Measurements from ENCODE around the gene EDC4.

The EDC4 gene

DNA sequence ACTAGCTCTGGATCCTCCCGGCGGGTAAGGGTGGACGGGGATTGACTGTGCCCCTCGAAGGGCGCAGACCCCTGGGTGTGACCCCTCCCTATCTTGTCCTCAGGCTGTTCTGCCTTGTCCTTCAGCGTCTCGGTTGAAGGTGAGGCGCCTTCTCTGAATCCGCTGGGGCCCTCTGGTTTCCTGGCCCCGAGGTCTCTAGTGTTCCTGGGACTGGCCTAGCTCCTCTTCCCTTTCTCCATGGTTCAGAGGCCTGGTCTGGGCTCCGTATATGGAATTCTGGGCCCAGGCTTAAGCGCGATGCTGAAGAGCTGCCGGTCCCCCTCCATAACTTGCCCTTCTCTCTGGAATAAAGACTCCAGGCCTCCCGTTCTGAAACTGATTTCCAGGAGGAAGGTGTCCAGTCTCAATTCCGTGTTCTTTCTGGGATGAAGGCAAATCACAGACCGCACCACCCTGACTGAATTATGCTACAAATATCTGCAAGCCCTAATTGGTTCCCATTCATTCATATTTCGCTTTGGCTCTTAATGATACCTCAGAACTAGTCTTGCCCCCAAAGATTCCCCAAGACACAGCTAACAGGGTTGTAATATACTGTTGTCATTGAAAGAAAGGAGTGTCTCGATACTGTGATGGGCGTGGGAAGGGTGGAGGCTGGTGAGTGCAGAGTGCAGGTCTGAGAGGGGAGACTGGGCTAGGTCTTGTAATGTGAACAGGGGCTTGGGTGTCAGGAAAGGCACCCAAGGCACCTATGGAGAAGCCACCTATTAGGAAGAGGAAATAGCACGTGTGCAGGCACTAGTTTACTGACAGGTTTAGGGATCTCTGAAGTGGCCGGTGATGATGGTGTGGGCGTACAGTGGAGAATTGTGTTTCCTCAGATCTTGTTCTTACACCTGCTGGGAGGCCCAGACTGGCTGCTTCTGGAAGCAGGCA lies 851 bp downstream of the EDC4 start:
- H3K36me3 Mint-ChIP-seq (ENCODE audit: insufficient read depth): peaks cover 29% of the 10 kb centered on the region

DNA sequence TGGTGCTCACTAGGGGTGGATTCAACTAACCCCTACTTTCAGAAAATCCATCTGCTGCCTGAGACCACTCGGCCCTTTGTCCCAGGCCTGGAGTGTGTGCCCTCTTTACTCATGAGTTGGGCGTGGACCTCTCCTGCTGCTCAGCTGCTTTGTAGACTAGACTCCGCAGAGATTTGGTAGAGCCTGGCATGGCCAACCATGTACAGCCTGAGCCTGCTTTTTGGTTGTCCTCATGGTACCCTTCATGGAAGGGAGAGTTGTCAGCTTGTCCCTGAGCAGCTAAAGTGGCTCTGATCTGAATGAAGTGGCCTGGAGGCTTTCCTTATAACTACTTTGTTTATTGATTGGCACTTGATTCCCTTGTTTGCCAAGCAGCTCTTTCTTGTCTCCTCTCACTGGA lies 1.5 kb downstream of the EDC4 start:
- ATAC-seq (replicated peaks; ENCODE audit: extremely low read depth, poor library complexity, severe bottlenecking) (no peak), DNase-seq (ENCODE audit: low spot score in 2 of 2) (no peak)
- Mint-ChIP-seq H3K9me3 (no peaks in the 10 kb centered on the region), H3K27ac (ENCODE audit: low read depth) (no peak overlapping the region), H3K4me1 (peaks cover 27% of the 10 kb centered on the region), H3K27me3 (no peaks in the 10 kb centered on the region), H3K4me3 (peak overlapping the region; percentile 86), H3K36me3 (ENCODE audit: insufficient read depth) (peaks cover 28% of the 10 kb centered on the region)

More for the DNA sequence above, 851 bp downstream of the EDC4 start:
- H3K9me3 Mint-ChIP-seq: no peaks in the 10 kb centered on the region
- peak overlapping the region; percentile 87 for H3K27ac Mint-ChIP-seq (ENCODE audit: low read depth)
- H3K27me3 Mint-ChIP-seq: no peaks in the 10 kb centered on the region
- ATAC-seq (replicated peaks; ENCODE audit: extremely low read depth, poor library complexity, severe bottlenecking) (peak; percentile 20), DNase-seq (ENCODE audit: low spot score in 2 of 2) (no peak)
- peaks cover 27% of the 10 kb centered on the region for H3K4me1 Mint-ChIP-seq
- peak overlapping the region; percentile 86 for H3K4me3 Mint-ChIP-seq

DNA sequence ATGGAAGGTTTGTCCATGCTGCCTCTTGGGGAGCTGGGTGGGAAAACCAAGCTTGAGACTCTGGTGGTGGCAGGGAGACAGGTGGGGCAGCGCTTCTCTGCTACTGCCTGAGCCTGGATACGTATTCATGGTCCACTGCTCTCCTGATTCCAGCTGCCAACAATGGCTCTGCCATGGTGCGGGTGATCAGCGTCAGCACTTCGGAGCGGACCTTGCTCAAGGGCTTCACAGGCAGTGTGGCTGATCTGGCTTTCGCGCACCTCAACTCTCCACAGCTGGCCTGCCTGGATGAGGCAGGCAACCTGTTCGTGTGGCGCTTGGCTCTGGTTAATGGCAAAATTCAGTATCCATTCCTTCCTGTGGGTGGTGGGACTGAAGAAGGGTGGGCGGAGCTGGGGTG lies 4.2 kb downstream of the EDC4 start:
- ATAC-seq (replicated peaks; ENCODE audit: extremely low read depth, poor library complexity, severe bottlenecking) (no peak), DNase-seq (ENCODE audit: low spot score in 2 of 2) (no peak)
- peaks cover 27% of the 10 kb centered on the region for H3K4me1 Mint-ChIP-seq
- H3K9me3 Mint-ChIP-seq: no peaks in the 10 kb centered on the region
- H3K27ac Mint-ChIP-seq (ENCODE audit: low read depth): no peak overlapping the region
- peaks cover 29% of the 10 kb centered on the region for H3K36me3 Mint-ChIP-seq (ENCODE audit: insufficient read depth)
- no peak overlapping the region for H3K4me3 Mint-ChIP-seq
- no peaks in the 10 kb centered on the region for H3K27me3 Mint-ChIP-seq

DNA sequence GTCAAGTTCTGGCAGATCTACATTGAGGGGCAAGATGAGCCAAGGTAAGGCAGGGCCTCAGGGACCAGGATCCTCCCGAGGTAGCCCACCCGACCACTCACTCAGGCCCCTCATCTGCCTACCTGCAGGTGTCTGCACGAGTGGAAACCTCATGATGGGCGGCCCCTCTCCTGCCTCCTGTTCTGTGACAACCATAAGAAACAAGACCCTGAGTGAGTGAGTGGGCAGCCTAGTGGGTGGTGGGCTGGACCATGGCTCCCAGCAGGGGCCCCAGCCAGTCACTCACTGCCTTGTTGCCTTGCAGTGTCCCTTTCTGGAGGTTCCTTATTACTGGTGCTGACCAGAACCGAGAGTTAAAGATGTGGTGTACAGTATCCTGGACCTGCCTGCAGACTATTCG lies 5.4 kb downstream of the EDC4 start:
- Mint-ChIP-seq H3K27ac (ENCODE audit: low read depth) (no peak overlapping the region), H3K9me3 (no peaks in the 10 kb centered on the region), H3K36me3 (ENCODE audit: insufficient read depth) (peaks cover 27% of the 10 kb centered on the region), H3K27me3 (no peaks in the 10 kb centered on the region), H3K4me3 (no peak overlapping the region), H3K4me1 (peaks cover 30% of the 10 kb centered on the region)
- no peak for ATAC-seq (replicated peaks; ENCODE audit: extremely low read depth, poor library complexity, severe bottlenecking)
- no peak for DNase-seq (ENCODE audit: low spot score in 2 of 2)

DNA sequence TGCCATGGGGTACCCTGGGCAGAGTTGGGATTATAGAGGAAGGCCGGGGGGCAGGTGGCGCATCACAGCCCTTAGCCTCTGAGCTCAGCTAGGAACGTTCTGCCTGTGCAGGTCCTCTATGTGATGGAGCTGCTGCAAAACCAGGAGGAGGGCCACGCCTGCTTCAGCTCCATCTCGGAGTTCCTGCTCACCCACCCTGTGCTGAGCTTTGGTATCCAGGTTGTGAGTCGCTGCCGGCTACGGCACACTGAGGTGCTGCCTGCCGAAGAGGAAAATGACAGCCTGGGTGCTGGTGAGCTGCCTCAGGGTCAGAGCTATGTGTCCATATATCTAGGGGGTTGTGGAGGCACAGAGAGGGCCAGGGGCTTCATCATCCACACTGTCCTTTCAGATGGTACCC lies 6.0 kb downstream of the EDC4 start:
- no peaks in the 10 kb centered on the region for H3K27me3 Mint-ChIP-seq
- ATAC-seq (replicated peaks; ENCODE audit: extremely low read depth, poor library complexity, severe bottlenecking) (no peak), DNase-seq (ENCODE audit: low spot score in 2 of 2) (no peak)
- H3K4me1 Mint-ChIP-seq: peaks cover 32% of the 10 kb centered on the region
- peaks cover 24% of the 10 kb centered on the region for H3K36me3 Mint-ChIP-seq (ENCODE audit: insufficient read depth)
- no peak overlapping the region for H3K4me3 Mint-ChIP-seq
- no peak overlapping the region for H3K27ac Mint-ChIP-seq (ENCODE audit: low read depth)
- no peaks in the 10 kb centered on the region for H3K9me3 Mint-ChIP-seq

DNA sequence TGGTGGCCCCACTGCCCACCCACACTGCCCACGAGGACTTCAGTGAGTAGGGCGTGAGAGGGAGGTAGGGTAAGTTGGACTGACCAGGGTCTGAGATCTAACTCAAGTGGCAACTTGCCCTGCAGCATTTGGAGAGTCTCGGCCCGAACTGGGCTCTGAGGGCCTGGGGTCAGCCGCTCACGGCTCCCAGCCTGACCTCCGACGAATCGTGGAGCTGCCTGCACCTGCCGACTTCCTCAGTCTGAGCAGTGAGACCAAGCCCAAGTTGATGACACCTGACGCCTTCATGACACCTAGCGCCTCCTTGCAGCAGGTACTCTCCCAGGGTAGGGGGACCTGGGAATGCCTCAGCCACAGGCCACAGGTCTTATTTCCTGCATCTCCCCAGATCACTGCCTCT lies 6.6 kb downstream of the EDC4 start:
- ATAC-seq (replicated peaks; ENCODE audit: extremely low read depth, poor library complexity, severe bottlenecking) (no peak), DNase-seq (ENCODE audit: low spot score in 2 of 2) (no peak)
- no peak overlapping the region for H3K27ac Mint-ChIP-seq (ENCODE audit: low read depth)
- H3K4me1 Mint-ChIP-seq: peaks cover 26% of the 10 kb centered on the region
- H3K9me3 Mint-ChIP-seq: no peaks in the 10 kb centered on the region
- no peak overlapping the region for H3K4me3 Mint-ChIP-seq
- peaks cover 23% of the 10 kb centered on the region for H3K36me3 Mint-ChIP-seq (ENCODE audit: insufficient read depth)
- H3K27me3 Mint-ChIP-seq: no peaks in the 10 kb centered on the region

DNA sequence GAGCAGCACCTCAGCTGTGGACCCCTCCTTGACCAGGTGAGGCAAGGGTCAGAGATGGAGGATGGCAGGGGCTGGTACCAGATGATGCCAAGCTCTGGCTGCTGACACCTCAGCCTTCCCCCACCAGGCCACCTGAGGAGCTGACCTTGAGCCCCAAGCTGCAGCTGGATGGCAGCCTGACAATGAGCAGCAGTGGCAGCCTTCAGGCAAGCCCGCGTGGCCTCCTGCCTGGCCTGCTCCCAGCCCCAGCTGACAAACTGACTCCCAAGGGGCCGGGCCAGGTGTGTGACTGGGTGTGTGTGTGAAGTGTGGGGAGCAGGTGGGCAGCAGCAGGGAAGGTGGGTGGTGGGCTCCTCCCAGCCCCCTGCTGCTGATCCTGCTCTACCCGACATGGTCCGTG lies 7.1 kb downstream of the EDC4 start:
- DNase-seq (ENCODE audit: low spot score in 2 of 2) (no peak), ATAC-seq (replicated peaks; ENCODE audit: extremely low read depth, poor library complexity, severe bottlenecking) (no peak)
- H3K27ac Mint-ChIP-seq (ENCODE audit: low read depth): no peak overlapping the region
- H3K27me3 Mint-ChIP-seq: no peaks in the 10 kb centered on the region
- peaks cover 24% of the 10 kb centered on the region for H3K36me3 Mint-ChIP-seq (ENCODE audit: insufficient read depth)
- peaks cover 22% of the 10 kb centered on the region for H3K4me1 Mint-ChIP-seq
- H3K9me3 Mint-ChIP-seq: no peaks in the 10 kb centered on the region
- H3K4me3 Mint-ChIP-seq: no peak overlapping the region

DNA sequence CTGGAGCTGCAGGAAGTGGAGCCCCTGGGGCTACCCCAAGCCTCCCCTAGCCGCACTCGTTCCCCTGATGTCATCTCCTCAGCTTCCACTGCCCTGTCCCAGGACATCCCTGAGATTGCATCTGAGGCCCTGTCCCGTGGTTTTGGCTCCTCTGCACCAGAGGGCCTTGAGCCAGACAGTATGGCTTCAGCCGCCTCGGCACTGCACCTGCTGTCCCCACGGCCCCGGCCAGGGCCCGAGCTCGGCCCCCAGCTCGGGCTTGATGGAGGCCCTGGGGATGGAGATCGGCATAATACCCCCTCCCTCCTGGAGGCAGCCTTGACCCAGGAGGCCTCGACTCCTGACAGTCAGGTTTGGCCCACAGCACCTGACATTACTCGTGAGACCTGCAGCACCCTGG lies 7.7 kb downstream of the EDC4 start:
- ATAC-seq (replicated peaks; ENCODE audit: extremely low read depth, poor library complexity, severe bottlenecking) (no peak), DNase-seq (ENCODE audit: low spot score in 2 of 2) (no peak)
- no peak overlapping the region for H3K4me3 Mint-ChIP-seq
- peaks cover 16% of the 10 kb centered on the region for H3K4me1 Mint-ChIP-seq
- no peaks in the 10 kb centered on the region for H3K27me3 Mint-ChIP-seq
- H3K27ac Mint-ChIP-seq (ENCODE audit: low read depth): peak overlapping the region; percentile 29
- H3K36me3 Mint-ChIP-seq (ENCODE audit: insufficient read depth): peaks cover 22% of the 10 kb centered on the region
- no peaks in the 10 kb centered on the region for H3K9me3 Mint-ChIP-seq

DNA sequence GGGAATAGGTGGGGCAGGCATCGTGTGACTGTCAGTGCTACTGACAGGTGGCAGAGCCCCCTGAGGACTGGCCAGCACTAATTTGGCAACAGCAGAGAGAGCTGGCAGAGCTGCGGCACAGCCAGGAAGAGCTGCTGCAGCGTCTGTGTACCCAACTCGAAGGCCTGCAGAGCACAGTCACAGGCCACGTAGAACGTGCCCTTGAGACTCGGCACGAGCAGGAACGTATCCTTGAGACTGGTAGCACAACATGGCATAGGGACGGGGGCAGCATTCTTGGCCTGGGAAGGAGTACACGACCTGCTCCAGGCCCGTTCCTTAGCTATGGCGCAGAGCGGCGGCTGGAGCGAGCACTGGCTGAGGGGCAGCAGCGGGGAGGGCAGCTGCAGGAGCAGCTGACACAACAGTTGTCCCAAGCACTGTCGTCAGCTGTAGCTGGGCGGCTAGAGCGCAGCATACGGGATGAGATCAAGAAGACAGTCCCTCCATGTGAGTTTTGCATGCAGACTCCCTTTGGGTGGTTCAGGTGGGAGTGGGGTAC lies 8.8 kb downstream of the EDC4 start:
- Mint-ChIP-seq H3K36me3 (ENCODE audit: insufficient read depth) (peaks cover 21% of the 10 kb centered on the region), H3K4me3 (no peak overlapping the region), H3K9me3 (no peaks in the 10 kb centered on the region), H3K27me3 (no peaks in the 10 kb centered on the region), H3K4me1 (peaks cover 9% of the 10 kb centered on the region), H3K27ac (ENCODE audit: low read depth) (no peak overlapping the region)
- DNase-seq (ENCODE audit: low spot score in 2 of 2) (no peak), ATAC-seq (replicated peaks; ENCODE audit: extremely low read depth, poor library complexity, severe bottlenecking) (no peak)

DNA sequence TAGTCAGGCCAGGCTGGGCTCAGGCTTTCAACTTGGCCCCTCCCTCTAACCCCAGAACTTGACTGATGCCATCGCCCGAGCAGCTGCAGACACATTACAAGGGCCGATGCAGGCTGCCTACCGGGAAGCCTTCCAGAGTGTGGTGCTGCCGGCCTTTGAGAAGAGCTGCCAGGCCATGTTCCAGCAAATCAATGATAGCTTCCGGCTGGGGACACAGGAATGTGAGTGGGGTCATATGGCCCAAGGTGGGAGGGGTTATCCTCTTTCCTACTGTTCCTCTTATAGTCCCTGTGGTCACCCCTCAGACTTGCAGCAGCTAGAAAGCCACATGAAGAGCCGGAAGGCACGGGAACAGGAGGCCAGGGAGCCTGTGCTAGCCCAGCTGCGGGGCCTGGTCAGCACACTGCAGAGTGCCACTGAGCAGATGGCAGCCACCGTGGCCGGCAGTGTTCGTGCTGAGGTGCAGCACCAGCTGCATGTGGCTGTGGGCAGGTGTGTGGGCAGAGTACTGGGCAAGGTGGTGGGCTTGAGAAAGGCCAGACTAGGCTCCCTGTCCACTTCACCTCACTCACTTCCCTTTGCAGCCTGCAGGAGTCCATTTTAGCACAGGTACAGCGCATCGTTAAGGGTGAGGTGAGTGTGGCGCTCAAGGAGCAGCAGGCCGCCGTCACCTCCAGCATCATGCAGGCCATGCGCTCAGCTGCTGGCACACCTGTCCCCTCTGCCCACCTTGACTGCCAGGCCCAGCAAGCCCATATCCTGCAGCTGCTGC lies 9.7 kb downstream of the EDC4 start:
- Mint-ChIP-seq H3K9me3 (no peaks in the 10 kb centered on the region), H3K4me1 (peaks cover 9% of the 10 kb centered on the region), H3K4me3 (no peak overlapping the region), H3K27ac (ENCODE audit: low read depth) (no peak overlapping the region), H3K27me3 (no peaks in the 10 kb centered on the region), H3K36me3 (ENCODE audit: insufficient read depth) (peaks cover 19% of the 10 kb centered on the region)
- DNase-seq (ENCODE audit: low spot score in 2 of 2) (no peak), ATAC-seq (replicated peaks; ENCODE audit: extremely low read depth, poor library complexity, severe bottlenecking) (no peak)

DNA sequence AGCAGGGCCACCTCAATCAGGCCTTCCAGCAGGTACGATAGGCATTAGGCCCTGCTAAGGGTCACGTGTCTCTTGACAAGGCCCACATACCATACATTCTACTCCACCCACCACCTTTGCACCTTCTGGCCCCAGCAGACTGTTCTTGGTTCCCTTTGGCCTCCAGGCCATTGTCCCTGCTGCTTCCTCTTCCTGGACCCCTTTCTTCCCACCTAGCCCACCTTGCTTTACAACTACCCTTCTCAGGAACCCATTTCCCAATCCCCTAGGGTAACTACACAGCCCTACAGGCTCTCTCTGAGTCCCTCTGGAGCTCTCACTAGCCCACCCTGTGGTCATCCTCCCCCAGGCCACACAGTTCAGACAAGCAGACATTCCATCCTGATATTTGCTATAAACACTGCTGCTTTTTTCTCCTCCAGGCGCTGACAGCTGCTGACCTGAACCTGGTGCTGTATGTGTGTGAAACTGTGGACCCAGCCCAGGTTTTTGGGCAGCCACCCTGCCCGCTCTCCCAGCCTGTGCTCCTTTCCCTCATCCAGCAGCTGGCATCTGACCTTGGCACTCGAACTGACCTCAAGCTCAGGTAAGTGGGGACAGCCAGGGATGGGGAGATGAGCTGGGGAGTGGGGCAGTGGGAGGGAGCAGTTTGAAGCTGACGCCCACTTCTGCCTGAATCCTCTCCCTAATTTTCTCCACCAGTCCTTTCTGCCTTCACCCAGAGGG lies 10.5 kb downstream of the EDC4 start:
- no peak for DNase-seq (ENCODE audit: low spot score in 2 of 2)
- no peak overlapping the region for H3K4me3 Mint-ChIP-seq
- H3K36me3 Mint-ChIP-seq (ENCODE audit: insufficient read depth): peaks cover 19% of the 10 kb centered on the region

DNA sequence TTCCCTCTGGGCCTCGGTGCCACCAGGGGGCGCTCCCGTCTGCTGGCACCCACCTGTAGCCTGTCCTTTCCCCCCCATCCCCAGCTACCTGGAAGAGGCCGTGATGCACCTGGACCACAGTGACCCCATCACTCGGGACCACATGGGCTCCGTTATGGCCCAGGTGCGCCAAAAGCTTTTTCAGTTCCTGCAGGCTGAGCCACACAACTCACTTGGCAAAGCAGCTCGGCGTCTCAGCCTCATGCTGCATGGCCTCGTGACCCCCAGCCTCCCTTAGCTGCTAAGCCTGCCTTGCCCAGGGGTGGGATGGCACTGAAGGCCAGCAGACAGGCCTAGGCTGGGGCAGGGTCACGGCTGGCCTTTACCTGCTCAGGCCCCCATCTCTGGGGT lies 11.0 kb downstream of the EDC4 start:
- Mint-ChIP-seq H3K9me3 (no peaks in the 10 kb centered on the region), H3K4me3 (no peak overlapping the region), H3K27ac (ENCODE audit: low read depth) (no peak overlapping the region), H3K27me3 (no peaks in the 10 kb centered on the region), H3K36me3 (ENCODE audit: insufficient read depth) (peaks cover 19% of the 10 kb centered on the region), H3K4me1 (peaks cover 9% of the 10 kb centered on the region)
- peak; percentile 78 for ATAC-seq (replicated peaks; ENCODE audit: extremely low read depth, poor library complexity, severe bottlenecking)
- peak; percentile 50 to 71 for DNase-seq (ENCODE audit: low spot score in 2 of 2)

More for the DNA sequence above, 10.5 kb downstream of the EDC4 start:
- ATAC-seq (replicated peaks; ENCODE audit: extremely low read depth, poor library complexity, severe bottlenecking): peak; percentile 12
- Mint-ChIP-seq H3K9me3 (no peaks in the 10 kb centered on the region), H3K4me1 (peaks cover 9% of the 10 kb centered on the region), H3K27me3 (no peaks in the 10 kb centered on the region), H3K27ac (ENCODE audit: low read depth) (no peak overlapping the region)
